ENCODE data around the gene HCST. TPM values are rescaled to one million over a fixed set of nuclear protein-coding genes. Genes with fewer than 3 reads are reported as not detected.

Gene HCST
- total and polyA plus RNA-seq, 2 of the 4 experiments (the other 2 are of a cell fraction), result 1.5 TPM; not detected in 1

DNA sequence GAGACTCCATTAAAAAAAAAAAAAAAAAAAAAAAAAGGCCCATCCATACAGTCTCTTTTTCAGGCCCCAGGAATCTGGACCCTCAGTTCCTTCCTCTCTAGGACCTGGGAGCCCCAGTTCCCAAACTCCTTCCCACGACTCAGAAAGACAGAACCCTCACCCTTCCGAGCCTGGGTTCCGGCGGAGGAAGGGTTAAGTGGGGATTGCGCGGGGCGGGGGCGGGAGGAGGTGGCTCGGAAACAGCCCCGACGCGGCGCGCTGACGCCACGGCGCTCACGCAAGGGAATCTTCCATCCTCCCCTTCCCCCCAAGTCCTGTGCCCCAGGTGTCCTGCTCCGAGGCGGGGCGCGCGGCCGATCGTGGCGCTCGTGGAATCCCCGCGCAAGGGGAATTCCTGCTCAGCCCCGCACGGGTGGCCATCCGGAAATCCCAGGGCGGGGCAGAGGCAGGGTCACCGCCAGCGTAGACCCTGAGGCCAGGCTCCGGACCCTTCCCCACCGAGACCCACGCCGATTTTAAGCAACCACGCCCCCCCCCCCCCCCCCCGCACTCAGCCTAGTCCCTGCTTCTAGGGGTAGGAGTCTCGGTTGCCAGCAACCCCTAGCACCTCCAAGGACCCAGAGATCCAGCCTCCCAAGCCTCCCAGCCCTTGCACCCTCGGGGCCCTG lies 2.6 kb upstream of the HCST start:
- Histone ChIP-seq H4K8ac (ENCODE audit: low read depth in 2 of 2, low read length in 2 of 2) (peak overlapping the region; percentile 44 to 99), H3K18ac (ENCODE audit: low read depth, low read length) (peak overlapping the region; percentile 91), H3K9me1 (ENCODE audit: insufficient read depth, low read length) (peaks cover 17% of the 10 kb centered on the region), H2BK20ac (ENCODE audit: low read depth, low read length) (no peak overlapping the region), H4K20me1 (ENCODE audit: insufficient read depth, low read length) (no peaks in the 10 kb centered on the region), H3K4ac (ENCODE audit: low read depth, low read length) (peak overlapping the region; percentile 79), H3K79me1 (ENCODE audit: low read depth in 1 of 2, low read length in 2 of 2) (peaks cover 13 to 37% of the 10 kb centered on the region in 2 experiments; a peak in 3 of 4 replicates), H3K14ac (replicated peaks; ENCODE audit: low read depth, low read length) (peak overlapping the region; percentile 65), H2BK5ac (ENCODE audit: low read depth, low read length, poor library complexity, severe bottlenecking) (peak overlapping the region; percentile 94), H4K91ac (ENCODE audit: insufficient read depth, low read depth, low read length) (peak overlapping the region; percentile 84), H3K56ac (ENCODE audit: extremely low read depth, insufficient read depth, low read length) (peak overlapping the region; percentile 67; the same call in 1 of the 2 replicates), H2BK15ac (ENCODE audit: low read depth, low read length) (peak overlapping the region; percentile 36; the same call in 1 of the 3 replicates), H3K9ac (ENCODE audit: low read depth, low read length) (peak overlapping the region; percentile 93), H3K36me3 (ENCODE audit: control insufficient read depth, insufficient read depth, low read length) (peaks cover 14% of the 10 kb centered on the region), H3K27ac (ENCODE audit: insufficient read depth, low read length) (peak overlapping the region; percentile 82), H3K4me2 (ENCODE audit: low read depth, low read length) (peak overlapping the region; percentile 95), H2BK120ac (ENCODE audit: low read depth, low read length) (peak overlapping the region; percentile 9; the same call in 1 of the 2 replicates), H3K4me3 (ENCODE audit: insufficient read depth, low read depth, low read length) (peak overlapping the region; percentile 79), H3K4me1 (ENCODE audit: control insufficient read depth, insufficient read depth, low read length) (peaks cover 28% of the 10 kb centered on the region), H3K9me3 (ENCODE audit: control insufficient read depth, insufficient read depth, low read length) (no peaks in the 10 kb centered on the region), H3K27me3 (ENCODE audit: control insufficient read depth, insufficient read depth, low read length) (no peaks in the 10 kb centered on the region), H2AK9ac (replicated peaks; ENCODE audit: low read depth, low read length, poor library complexity) (peak overlapping the region; percentile 100), H4K5ac (ENCODE audit: low read depth, low read length) (peak overlapping the region; percentile 95), H3K23ac (ENCODE audit: low read depth, low read length) (peak overlapping the region; percentile 19; the same call in 1 of the 2 replicates), H2AFZ (replicated peaks; ENCODE audit: low read length, poor library complexity) (peak overlapping the region; percentile 96), H2AK5ac (ENCODE audit: low read depth, low read length) (peak overlapping the region; percentile 86)
- ChIA-PET POLR2A (ENCODE audit: unreplicated experiment) (no interaction called here), CTCF (no interaction called here)
- peak; percentile 71 for ATAC-seq (ENCODE audit: low read depth)
- TF ChIP-seq CEBPB (IDR thresholded peaks at IDR 0.05; ENCODE audit: low read depth, low read length), result peak; percentile 42; the same call in 1 of the 2 replicates
- TF ChIP-seq RAD21 (IDR thresholded peaks at IDR 0.05; ENCODE audit: low read length), result 0 out of 2 replicates have a peak, but pooled peaks have one; percentile 0
- TF ChIP-seq MXI1 (IDR thresholded peaks at IDR 0.05; ENCODE audit: borderline replicate concordance, low read depth, low read length), result peak; percentile 44; the same call in 1 of the 2 replicates
- no peak; the same call in 1 of the 2 replicates for TF ChIP-seq BHLHE40 (IDR thresholded peaks at IDR 0.05; ENCODE audit: low read depth, low read length)
- TF ChIP-seq MAZ (IDR thresholded peaks at IDR 0.05; ENCODE audit: borderline replicate concordance, low read depth, low read length), result peak; percentile 97
- DNase-seq, result peak; percentile 81
- dilution Hi-C loops (cut with HindIII; ENCODE audit: low sequenced_read_pairs, unreplicated experiment), result no loop called here
- in situ Hi-C loops (cut with MboI; ENCODE audit: low sequenced_read_pairs), result no loop called here
- BruUV-seq (replicated peaks), result no TSS peak
- intact Hi-C loops (cut with micrococcal nuclease), result loop anchor here (1.0 kb wide), 1 partner anchor 32 kb away; no protein-coding TSS in a partner anchor
- 0% methylated on average over 4 of the region's 43 CpGs; no CpG with 5 or more reads in 1 of the 2 experiments for WGBS, 2 experiments (ENCODE audit: extremely low coverage in 2 of 2, insufficient read length in 1 of 2)

Data from IMR-90 (cell line).